Fibroblast of skin of scalp (primary cell): ENCODE measurements around the gene NPTX1.

Source experiments
- DNase-seq: peaks from one replicate; pipeline ENCODE4 v3.0.0-alpha.2; 2013

NPTX1 gene

DNA sequence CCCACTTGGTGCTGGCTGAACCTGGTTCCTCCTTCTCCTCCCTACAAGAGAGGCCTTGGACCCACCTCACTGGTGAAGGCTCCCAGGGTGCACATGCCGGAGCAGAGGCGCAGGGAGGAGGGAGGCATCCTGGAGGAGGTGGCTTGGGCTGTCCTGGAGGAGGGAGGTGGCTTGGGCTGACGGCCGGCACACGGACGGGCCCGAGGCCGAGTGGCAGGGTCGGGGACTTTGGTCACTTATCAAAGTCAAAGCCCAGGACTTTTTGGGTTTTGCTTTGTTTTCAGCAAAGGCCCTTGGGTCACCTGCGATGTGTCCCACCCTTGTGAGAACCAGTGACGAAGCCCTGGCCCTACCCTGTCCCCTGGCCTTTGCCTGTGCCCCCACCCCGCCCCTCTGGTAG, 32.9 kb downstream of the NPTX1 start:
- no peak for DNase-seq

DNA sequence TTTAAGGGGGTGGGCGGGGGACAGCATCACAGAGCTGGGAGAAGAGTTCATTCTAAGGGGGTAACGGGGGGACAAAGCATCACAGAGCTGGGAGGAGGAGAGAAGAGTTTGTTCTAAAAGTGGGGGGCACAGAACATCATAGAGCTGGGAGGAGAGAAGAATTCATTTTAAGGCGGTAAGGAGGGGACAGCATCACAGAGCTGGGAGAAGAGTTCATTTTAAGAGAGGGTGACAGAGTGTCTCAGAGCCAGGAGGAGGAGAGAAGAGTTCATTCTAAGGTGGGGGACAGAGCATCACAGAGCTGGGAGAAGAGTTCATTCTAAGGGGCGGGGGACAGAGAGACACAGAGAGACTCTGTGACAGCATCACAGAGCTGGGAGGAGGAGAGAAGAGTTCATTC, 33.6 kb downstream of the NPTX1 start:
- no peak for DNase-seq

DNA sequence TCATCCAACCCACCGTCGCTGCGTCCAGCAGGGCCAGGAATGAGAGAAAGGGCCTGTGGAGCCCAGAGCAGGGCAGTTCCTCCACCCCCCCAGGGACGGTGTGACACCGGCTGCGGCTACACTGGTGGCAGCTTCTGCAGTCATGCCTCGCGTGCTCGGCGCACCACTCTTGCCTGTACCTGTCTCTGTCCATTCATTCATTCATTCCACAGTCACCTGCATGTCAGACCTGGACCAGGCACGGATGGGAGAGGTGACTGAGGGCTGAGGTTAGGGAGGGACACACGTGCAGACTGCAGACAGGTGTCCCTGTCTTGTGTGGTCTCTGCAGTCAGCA, 34.1 kb downstream of the NPTX1 start:
- DNase-seq: no peak

DNA sequence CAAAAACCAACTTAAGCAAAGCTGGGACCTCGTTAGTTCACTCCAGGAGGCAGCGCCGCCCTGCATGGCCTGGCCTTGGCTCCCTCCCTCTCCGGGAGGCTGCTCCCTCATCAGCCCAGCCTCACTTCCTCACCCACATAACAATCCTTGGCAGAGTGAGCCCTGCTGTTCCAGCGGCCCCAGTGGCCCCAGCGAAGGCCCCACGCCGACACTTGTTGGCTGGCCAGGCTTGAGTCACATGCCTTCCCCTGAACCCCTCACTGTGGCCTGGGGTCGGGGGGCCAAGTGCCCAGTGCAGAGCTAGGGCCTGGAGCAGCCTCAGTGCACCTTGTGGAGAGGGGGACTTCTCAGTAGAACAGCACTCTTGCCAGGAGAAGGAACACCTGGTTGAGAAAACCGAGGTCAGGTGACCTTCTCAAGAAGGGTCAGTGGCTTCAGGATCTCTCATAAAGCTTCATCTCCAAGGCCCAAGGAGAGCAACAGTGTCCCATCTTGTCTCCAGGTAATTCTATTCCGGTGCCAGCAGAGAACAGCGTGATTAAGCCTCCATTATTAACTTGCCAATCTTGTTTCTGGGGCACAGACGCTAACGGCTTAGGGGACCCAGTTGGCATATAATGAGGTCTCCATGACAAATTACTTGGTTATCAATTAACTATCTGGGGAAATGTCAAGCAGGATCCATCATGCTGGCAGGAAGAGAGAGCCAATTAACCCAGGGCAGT, 34.6 kb downstream of the NPTX1 start:
- no peak for DNase-seq

DNA sequence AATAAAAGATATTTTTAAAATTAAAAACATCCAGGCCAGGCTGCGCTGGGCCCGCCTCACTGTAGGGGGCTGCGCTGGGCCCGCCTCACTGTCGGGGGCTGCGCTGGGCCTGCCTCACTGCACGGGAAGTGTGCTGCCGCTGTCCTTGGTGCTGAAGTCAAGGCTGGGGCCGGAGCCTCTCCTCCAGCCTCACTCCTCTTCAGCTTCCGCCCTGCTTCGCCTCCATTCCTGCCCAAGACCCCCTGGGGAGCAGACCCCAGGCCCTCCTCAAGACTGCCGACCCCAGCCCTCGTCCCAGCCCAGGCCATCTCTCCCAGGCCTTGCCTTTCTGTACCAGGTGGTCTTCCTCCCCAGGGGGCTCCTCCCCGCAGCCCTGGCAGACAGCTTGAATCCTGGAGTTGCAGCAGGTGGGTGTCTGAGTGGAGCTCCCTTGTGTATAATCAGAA, 35.3 kb downstream of the NPTX1 start:
- peak; percentile 65 for DNase-seq

DNA sequence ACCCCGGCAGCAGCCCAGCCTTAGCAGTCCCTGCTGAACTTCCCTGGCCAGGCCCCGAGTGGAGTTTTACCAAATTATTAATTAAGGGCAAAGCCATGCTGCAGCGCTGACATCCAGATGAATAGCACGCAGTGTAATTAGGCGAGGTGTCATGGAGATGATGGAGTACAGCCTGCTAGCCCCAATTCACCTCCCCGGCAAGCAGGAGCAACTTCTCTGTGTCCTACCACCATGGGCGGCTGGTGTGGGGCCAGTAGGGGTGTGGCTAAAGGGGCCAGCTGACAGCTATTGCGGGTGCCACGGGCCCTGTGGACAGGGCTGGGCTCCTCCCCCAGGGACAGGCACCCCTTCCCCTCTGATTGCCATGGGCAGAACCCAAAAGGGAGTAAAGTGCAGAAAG, 36.9 kb downstream of the NPTX1 start:
- DNase-seq: no peak

DNA sequence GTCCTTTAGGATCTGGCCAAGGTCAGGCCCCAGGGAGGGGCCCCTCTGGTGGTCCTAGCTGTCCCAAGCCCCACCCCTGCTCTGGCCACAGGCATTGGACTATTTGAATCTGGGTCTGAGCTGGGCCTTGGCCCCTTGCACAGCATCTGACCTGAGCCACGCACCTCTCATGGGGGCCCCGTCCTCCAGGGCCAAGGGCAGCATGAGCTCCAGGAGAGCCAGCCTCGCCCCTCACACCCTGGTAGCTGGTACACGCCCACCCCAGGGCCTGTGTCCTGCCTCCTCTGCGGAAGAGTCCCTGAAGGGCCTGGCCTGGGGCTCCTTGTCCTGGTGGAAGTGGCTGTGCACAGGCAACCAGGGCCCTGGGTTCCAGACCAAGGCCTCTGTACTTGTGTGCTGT, 37.6 kb downstream of the NPTX1 start:
- DNase-seq: no peak

DNA sequence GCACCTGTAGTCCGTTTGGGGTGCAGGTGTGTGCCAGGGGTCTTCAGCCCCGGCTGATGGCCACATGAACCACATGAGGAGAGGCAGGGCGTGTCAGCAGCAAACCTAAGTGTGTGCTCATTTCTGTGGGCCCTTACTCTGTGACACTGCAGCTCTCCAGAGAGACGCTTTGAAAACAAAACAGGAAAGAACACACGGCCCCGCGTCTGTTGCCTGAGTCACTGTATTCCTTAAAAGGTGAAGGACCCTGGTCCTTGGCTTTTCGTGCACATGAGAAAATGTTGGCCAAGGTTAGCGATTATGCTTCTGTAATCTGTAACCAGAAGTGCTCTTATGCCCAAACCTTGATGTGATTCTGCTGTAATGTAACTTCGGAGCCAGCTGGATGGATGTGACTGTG, 38.9 kb downstream of the NPTX1 start:
- DNase-seq: no peak

DNA sequence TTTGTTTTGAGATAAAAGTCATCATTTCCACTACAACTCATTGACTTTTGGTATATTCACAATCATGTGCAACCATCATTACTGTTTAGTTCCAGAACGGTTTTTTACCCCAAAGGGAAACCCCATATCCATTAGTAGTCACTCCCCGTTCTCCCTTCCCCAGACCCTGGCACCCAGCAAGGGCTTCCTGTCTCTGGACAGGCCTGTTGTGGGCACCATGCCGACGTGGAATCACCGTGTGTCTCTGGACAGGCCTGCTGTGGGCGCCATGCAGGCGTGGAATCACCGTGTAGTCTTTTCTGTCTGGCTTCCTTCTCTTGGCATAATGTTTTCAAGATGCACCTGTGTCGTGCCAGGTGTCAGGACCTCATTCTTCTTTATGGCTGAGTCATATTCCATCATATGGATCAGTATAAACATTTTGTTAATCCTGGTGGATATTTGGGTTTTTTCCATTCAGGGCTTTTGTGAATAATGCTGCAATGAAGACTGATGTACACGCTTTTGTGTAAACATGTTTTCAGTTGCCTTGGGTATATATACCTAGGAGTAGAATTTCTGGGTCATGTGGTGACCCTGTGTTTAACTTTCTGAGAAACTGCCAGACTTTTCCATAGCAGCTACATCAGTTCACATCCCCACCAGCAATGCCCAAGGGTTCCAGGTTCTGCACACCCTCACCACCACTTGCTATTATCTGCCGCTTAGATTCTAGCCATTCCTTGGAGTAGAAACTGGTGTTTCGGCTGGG, 42.3 kb downstream of the NPTX1 start:
- no peak for DNase-seq

DNA sequence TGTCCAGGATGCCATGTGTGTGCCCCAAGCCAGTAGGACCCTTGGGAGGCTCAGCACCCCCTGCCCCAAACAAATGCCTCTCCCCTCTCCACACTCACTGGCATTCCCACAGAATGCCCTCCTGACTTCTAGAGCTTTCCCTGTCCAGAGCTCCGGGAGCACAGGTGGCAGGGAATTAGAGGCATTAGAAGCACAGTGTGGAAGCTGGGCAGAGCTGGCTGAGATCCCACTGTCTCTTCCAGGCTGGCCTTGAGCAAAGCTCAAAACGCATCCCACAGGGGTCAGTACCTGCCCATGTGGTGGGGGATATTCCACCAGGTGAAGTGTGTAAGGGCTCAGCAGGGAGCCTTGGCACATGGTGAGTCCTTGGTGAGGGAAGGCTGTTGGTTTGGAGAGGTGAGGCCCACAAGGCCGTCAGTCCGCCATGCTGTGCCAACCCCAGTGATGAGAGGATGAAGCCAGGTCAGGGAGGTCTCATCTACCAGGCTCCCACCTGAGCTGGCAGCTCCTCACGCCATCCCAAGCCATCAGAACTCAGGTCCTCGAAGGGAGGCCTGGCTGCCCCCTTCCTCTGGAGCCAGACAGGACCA, 43.4 kb downstream of the NPTX1 start:
- no peak for DNase-seq

DNA sequence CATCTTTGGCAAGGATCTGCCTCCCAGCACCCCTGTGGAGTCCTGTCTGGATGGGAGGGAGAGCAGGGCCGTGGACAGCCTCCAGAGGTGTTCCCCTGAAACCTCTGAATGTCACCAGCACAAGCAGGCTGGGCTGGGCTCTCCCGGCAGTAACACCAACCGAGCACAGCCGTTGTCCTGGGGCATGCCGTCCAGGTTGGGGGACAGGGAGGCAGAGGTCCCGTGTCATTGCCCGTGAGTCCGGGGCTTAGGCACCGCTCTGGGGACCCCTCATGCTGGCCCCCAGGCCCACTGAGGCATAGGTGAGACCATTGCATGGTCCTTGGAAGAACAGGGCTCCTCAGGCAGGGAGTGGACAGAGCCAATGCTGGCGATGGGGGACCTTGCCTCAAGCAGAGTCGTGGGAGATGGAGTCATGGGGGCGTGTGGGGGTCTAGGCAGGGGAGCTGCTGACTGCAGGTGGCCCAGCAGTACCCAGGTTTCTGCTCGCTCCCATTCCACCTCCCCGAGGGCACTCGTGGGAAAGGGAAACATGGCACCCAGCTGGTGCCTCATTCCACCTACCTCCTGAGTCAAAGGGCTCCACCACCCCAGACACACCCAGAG, 44.0 kb downstream of the NPTX1 start:
- no peak for DNase-seq

DNA sequence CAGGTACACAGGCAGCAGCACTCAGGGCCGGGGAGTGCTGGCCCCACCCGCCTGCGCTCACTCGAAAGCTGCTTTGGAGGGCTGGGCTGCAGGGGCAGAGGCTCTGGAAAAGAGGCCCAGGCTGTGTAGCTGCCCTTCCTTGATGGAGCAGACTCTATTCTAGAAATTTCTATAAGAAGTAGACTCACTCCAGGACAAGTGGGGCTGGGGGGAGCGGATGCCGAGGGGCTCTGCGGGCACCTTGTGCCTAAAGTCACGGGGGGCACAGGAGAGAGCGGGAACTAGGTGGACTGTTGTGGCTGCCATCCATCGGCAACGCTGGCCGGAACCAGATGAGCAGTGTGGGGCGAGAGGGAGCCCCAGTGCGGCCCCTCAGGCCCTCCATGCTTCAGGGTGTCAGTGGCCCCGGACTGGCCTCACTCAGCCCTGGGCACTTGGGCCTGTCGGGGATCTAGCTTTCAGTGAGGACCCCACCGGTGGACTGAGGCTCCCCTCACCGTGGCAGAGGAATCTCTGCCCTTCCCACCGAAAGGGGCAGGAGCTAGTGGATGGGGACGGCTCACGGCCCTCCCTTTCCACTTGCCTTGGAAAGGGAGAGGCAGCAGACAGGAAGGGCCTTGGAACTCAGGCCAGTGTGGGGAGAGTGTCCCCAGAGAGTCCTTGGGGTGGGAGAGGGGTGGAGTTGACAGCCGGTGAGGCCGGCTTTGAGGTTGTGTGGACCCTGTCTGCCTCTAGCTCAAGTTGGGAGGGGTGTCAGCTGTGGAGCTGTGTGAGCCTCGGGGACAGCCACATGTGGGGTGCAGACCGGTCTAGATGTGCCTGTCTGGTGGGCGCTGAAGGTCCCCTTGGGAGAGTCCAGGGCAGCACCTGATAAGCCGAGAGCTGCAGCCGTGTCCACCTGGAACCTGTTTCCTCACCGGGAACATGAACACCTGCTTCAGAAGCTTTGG, 44.9 kb downstream of the NPTX1 start:
- no peak for DNase-seq

DNA sequence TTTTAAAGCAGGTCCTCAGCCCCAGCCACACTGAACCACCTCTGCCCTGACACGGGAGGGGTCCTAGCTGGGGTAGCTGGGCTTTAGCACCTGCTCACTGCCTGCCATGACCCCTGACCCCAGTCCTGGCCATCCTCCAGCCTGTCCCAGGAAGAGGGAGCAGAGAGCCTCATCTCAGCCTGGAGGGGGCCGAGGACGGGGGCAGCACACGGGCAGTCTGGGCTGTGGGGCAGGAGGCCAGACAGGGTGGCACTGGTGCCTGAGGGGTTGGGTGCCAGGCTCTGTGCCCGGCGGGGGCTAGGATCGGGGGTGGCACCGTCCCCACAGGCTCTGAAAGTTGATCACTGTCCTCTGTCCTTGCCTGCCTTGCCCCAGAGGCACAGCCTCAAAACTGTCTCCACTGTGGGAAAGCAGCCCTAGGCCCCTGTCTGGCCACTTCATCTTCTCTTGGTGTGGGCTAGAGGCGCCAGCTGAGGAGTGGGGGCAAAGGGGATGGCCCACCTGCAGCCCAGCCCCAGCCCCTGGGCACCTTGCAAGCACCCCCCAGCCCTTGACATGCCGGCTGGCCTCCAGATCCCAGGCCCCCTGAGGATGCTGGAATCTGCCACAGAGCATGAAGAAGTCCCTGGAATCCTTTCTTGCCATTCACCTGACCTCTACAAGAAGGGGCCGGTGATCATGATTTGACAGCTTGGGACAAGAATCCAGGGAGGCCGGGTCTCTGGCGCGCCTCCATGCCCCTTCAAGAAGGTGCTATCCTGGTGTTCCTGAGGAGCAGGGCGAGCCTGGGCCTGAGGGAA, 45.8 kb downstream of the NPTX1 start:
- no peak for DNase-seq

DNA sequence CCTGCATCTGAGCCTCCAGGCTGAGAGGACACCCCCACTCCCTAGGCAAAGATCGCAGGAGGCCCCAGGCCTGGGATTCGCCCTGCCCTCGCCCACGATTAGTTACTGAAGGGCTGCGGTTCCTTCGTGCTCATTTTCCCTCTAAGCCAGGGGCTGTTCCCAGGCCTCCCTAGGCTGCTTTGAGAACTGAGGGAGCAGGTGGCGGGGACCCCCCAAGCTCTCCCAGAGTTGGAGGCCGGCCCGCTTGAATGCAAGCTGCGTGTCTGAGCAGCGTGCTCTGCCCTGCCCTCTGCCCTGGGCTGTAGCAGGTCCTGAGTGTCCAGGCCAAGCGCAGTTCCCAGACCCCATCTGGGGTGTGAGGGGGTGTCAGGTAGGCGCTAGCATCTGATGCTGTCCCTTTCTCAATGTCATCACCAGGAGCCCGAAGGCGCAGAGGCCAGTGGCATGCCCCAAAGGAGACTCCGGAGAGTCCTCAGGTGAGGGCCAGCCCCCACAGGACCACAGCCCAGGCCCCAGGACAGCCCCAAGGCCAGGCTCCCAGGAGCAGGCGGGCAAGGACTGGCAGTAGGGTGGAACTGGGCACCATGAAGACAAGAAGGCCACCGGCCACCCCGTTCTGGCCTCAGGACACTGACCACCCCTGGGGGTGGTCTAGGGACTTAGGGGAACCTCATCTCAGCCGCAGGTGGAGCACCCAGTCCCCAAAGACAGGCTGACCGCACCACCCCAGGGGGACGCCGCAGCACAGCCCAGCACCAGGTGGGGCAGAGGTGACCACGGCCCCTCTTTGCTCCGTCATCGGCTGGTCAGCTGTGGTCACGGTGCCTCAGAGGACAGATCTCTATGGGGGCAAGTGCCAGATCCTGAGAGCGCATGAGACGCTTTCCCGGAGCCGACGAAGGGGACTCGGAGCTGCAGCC, 46.8 kb downstream of the NPTX1 start:
- DNase-seq: no peak

DNA sequence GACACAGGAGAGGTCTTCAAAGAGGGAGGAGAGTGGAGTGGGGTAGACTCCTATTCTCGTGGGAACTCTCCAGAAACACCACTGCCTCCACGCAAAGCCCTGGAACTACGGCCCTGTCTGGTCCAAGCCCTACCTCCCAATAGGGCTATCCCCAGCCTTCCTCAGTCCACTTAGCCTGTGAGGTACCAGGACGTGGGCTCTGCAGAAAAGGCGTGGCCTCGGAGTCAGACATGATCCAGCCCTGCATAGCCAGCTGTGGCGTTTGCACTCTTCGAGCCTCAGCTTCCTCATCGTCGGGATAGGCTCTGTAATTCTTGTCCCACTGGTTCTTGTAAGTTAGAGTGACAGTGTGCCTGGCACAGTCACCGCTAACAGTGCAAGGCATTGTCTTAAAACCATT, 47.6 kb downstream of the NPTX1 start:
- no peak for DNase-seq

DNA sequence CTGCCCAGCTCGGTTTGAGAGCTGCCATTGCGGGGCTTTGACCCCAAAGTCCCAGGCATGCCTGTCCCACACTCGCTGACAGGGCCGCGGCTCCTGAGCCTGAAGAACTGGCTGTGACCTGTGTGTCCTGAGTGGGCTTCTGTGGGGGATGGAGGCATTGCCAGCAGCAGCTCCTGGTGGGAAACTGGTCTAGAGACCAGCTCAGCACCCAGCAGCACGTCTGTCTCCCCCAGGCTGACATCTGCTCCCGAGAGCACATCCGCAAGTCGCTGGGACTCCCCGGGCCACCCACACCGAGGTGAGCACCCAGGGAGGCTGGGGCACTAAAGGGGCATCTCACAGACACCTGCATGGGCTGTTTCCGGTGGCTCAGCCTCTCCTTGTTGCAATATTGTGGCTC, 48.0 kb downstream of the NPTX1 start:
- no peak for DNase-seq

DNA sequence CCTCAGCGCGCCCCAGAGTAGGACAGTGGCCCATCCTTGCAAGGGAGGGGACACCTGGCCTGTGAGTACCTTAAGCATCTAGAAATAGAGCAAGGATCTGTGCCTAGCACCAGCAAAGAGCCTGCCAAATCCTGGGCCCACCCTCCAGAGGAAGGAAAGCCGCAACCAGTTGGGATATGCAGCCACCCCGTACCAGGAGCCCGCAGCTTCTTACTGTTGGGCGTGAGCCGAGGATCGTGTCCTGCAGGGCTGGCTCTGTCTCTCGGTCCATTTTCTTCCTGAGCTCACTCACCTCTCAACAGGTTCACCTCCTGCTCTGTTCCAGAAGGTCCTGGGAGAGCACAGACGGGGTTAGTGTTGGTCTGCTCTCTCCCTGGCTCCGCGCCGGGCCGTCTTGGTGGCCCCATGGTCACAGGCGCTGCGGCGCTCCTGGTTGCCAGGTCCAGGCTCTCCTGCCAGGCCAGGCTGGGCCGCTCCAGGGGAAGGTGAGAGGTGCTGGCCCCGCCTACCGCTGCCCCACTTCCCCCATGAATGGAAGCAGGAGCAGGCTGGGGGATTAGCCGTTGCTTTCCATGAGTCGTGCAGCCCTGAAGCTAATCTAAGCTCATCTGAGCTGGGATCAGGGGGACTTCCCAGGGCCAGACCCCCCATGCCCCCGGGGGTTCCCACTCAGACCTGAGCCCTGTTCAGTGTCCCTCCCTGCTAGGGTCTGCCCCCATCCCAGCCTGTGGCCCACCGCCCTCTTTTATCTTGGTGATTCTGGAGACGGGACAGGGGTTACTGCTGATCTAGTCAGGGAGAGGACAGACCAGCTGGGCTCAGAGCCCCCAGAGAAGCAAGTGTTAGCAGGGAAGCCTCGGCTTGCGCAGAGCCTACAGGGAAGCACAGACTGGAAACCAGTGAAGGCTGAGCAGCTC, 48.8 kb downstream of the NPTX1 start:
- DNase-seq: no peak

DNA sequence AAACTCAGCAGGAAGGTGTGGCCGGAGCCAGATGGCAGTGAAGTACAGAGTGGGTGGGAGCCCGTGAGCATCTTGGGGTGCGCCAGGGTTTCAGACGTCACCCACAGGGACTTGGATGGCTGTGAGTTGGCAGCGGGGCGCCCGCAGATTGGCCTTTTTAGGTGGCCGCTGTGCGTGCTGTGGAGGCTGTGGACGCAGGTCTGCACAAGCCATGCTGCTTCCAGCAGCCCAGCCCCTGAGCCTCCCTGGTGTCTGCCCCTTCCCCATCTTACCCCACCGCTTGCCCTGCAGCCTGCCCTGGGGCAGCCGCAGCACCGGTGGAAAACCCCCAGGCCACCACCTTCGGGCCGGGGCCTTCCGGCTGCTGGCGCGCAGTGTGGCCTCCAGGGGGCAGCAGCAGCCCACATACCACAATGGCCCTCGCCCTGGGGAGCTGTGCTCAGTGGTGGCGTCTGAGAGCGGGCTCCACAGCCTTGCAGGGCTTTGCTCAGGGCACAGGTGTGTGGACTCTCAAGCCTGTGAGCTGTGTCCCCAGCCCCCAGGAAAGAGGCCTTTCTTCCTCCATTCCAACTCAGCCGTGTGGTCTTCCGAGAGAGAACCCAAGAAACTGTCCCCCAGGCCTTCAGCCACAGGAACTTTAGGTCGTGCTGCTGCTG, 49.6 kb downstream of the NPTX1 start:
- DNase-seq: peak; percentile 59
